CD4-positive, alpha-beta T cell treated with Interleukin-1 beta for 1 hour (primary cell): ENCODE results near the gene FGF10.

Experiments
- DNase-seq, 2 donors: peaks; one replicate each; pipeline ENCODE4 v3.0.0-alpha.2; 2020 to 2022

The FGF10 gene

DNA sequence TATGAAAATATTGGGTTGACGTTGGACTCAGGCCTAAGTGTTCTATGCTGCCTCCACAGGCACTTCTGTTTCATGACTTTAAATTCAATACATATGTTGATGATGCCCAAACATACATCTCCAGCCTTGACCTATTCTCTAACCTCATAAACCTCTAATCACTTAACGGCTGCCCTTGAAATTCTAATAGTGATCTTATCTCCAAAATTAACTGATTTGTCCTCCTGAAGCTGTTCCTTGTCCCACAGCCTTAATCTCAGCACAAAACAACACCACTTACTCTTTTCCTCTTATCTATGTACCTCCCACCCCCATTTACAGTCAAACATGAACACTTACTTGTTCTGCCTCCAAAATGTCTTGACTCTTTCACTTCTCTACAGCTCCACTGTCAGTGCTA is 43.3 kb downstream of the FGF10 start:
- DNase-seq, result no peak

DNA sequence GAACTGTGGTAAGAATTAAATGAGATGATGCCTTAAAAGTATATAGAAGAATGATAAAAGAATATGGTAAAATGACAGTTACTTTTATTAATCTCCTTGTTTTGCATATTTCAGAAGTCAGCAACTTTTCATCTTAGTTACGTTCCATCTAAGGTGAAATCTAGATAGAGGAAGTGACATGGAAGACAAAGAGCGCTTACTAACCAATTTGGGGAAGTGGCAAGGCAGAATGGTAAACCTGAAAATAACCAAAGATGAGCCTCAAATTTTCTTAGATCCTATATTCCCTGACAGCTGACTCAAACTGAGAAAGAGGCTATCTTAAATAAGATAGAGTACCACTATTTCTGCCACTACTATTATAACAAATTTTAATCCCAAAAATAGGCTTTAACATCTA is 52.5 kb downstream of the FGF10 start:
- no peak for DNase-seq

DNA sequence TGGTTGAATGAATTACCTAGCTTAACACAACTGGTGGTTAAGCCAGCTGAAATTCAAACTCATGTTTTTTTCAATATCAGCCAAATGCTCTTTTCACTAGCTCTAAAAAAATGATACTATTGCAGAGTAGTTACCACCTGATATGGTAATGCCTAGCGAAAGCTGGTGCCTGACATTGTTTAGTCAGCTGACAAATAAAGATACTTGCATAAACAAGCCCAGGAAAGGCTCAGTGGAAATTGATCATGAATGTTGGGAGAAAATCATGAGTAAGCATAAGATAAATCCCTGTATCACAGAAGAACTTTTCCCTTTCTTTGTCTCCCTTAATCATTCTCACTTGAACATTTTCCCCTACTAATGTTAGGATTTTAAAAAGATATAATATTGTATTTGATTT is 54.6 kb downstream of the FGF10 start:
- no peak for DNase-seq

DNA sequence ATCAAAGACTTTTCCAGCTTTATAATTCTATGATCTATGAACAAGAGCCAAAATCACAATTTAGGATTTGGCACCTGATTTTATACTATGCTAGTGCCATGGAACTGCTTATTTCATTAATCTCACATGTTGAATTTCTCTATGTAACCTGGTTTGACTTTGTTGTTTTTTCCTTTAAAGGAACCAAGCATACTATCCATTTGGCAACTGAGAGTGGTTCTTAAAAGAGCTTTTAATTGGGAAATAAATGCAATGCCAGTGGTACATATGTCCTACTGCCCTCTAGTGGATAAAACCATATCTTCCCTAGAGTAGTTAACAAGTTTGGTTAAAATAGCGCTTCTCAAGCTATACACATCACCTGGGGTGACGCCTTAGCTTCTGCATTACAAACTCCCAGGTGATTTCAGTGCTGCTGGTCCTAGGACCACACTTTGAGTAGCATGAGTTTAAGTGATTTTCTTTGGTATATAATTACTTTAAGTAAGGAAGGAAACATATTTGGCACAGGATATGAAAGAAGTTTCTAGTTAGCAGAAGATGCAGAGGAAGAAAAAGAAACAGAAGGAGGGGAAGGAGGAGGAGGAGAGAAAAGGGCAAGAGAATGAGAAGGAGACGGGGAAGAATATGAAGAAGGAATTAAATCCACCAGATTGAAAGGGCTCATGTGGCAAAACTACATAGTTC is 56.8 kb downstream of the FGF10 start:
- no peak for DNase-seq

DNA sequence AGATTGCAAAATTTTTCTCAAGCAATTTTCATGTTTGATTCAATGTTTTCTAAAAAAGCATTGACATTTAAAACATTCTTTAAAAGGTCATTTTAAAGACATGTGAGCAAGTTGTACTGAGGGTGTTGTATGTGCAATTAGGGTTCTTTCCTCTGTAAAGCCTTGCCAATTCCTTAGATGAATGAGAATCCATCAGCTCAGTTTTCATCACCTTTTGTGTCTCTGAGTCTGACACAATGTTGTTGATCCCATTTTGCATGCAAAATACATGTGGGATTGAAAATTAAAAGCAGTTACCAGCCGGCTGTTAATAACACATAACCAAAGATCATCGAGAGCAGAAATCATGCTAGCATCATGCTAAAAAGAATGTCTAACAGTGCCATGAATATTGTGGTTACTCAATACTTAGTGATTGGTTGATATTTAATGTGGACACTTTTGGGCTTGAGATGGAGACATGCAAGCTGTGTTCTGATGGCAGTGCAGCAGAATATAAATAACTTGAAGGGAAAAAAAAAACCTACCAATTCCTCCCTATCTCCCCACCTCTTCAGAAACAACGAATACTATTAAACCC is 57.7 kb downstream of the FGF10 start:
- DNase-seq, result no peak

DNA sequence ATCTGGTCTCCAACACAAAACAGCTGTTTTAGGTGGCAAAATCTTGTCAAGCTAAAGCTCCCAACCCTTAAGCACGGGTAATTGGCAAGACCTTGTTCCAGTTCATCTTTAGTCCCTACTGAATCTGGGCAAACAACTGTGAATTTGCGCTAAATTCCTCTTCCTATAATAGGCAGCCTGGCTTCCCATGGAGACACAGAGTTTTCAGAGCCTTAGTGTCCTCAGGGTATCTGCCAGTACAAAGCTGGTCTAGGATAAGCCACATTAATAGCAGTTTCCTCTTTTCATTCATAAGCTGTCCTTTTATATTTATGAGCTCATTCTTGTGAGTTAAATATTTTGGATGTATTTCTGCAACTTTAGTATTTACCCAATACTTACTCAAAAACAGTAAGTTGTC is 59.5 kb downstream of the FGF10 start:
- no peak for DNase-seq

DNA sequence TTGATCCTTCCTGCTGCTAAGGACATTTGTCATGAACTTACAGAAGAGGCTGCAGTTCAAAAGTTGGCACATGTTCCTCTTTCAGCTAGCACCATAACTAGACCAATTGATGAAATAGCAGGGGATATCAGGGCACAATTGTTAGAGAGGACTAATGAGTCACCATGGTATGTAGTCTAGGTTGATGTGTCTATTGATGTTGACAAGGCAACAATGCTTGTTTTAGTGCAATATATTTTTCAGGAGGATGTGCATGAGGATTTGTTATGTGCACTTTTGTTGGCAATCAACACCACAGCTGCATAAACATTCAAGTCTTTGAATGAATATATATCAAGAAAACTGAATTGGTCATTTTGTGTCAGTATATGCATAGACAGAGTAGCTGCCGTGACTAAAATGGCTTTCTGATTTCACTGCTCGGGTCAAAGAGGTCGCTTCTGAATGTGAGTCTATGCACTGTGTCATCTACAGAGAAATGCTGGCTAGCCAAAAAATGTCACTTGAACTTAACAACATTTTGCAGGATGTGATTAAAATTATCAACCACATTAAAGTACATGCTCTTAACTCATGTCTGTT is 68.0 kb downstream of the FGF10 start:
- DNase-seq, result no peak

DNA sequence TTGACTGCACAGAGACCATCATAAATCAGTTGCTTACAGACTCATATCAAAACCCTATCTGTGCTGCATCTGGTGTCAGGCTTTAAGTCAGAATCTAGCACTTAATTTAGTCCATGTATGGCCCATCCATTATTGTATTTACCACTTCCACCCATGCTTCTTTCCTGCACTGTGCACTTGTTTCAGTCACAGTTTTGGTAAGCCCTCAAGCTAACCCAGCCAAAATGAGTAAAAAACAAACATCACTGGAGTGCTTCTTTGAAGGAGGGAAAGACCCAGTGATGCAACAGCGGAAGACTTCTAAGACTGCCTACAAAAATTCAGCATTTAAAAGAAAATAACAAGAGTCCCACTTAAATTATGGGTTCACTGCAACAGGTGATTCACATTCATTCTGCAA is 69.0 kb downstream of the FGF10 start:
- DNase-seq, result no peak

DNA sequence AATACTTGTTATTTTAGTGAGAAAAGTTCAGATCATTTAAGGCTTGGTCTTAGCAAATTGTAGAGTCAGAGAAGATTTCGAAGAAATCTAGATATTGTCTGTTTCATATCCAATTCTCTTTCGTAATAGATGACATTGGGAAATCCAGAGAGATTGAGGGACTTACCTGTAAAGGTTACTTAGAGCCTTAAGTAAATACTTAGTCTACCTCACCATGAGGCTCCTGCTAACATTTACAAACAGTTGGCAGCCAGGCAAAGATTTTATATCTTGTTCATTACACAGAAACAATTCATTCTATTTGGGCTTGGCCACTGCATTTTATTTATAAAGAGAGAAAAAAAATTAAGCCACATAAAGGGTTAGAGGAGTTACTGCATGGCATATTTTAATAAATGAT is 70.3 kb downstream of the FGF10 start:
- DNase-seq, result no peak

DNA sequence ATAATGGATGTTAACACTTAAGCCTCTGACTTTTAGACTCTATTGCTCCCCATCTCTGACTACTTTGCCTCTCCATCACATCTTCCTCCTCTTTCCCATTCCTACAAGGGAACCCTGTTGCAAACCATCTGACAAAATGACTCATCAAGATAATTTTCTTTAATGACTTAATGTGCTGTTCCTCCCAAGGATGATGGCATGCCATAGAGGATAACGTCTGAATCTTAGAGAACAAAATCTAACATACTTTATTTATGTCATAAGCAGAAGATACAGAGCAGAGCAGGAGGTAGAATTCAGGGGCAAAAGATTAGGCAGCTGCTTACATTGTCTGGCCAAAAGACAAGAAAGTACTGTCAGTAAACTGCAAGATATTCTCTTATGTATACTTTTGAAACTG is 76.8 kb downstream of the FGF10 start:
- DNase-seq, result no peak

DNA sequence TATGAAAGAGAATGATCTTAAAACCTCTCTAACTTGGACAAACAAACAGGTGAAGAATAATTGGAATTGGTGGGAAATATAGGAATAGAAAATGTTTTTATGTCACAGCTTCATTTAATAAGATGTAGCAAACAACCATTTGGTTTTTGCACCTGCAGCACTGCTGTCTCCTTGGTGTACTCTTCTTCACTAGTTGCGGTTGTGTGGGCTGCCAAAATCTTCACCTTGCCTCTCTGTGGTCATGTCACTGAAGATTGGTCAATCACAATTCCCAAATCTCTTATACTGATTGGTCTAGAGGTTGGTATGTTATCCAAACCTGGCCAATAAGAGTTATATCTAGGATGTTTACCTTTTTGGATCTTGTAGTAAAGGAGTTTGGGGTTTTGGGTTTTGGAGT is 88.7 kb downstream of the FGF10 start:
- no peak for DNase-seq

DNA sequence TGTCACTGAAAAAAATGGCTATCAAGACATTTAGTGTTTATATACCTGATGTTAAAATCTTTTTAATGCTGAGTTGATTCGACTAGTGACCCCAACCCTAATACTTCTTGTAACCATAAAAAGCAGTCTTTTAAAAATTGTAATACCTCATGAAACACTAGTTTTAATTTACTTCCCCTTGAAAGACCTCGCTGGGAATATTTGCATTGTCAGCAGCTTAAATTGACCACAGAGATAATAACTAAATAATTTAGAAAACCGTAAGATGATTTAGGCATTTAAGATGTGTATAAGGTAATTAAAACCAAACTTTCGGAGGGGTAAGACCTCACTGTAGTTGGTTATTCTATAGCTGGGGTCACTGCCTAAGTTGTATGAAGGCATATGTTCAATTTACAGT is 89.8 kb downstream of the FGF10 start:
- DNase-seq, result no peak

DNA sequence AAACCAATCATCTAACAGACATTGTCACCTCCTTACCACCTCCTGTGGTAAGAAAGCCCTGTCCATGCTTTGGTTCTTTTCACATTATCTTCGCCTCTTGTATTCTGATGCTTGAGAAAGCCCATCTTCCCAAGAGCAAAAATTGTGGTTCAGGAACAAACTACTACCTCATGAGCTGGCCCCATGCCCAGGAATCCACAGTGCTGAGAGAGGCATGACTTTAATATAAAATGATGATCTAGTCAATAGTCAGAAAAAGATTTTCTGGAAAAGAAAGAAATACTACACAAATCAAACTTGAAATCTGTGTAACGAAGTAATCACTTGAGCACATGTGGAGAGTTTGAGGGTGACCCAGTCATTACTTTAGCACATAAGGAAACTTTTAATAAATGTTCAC is 94.7 kb downstream of the FGF10 start:
- DNase-seq, result no peak

DNA sequence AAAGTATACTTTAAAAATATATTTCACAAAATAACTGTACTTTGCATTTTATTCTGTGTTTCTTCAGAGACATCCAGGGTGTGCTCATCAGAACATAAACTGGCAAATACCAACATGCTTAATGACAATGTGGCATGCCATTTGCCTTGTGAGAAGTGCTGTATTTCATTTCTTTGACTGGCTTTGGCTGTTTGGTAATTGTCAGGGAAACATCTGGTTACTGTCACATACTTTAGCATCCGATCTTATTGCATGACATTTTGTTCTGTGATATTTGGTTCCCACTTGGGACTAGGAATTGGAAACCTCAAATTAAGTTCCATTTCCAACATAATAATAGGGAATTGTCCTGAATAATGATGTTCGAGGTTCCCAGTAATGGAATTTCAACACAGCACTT is 96.5 kb downstream of the FGF10 start:
- DNase-seq, result no peak

DNA sequence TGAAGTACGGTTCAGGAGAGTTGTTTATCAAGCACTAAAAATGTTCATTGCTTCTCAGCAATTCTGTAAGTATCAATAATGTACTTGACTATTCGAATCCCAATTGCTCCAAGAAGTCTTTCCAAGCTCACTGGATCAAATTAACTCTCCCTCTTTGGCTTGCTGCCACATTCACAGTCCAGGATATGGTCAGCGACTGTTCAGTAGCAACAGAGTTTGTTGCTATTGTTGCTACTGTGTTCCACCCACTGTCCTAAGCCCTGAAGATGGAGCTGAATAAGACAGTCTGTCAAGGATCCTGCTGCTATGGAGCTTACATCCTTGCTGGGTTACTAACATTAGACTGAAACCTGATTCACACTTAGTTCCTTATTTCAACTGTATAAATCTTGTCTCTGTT is 110.8 kb downstream of the FGF10 start:
- no peak for DNase-seq

DNA sequence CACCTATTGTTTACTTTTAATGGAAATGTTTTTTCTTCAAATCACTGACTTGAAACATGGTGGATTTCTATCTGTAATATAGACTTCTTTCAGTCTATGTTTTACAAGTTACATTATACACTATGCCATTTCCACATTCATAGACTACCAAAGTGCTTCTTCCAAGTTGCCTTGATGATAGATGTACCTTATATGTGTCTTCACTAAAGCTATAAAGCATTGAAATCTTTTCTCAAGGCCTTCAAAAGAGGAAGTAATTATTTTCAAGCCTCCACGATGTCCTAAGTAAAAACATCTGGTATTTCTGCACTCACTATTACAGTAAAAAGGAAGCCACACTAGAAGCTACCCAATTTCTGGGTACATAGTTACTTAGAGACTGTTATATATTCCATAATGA is 113.3 kb downstream of the FGF10 start:
- no peak for DNase-seq

DNA sequence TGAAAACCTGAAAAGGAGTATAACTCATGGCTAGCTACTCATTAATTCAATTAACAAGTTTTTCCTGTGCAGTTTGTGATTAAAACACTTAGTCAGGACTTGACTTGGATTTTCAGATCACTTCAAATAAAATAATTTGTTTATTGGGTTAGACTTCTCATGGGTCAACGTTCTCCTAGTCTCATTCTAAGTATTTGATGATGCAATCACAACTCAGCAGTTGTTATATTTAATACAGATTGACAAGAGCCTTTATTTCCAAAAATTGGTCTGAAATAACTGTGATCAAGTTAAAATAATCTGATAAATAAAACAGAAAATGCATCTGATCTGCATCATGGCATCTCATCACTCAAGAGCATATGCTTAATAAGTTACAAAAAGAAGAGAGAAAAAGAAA is 113.9 kb downstream of the FGF10 start:
- DNase-seq, result no peak

DNA sequence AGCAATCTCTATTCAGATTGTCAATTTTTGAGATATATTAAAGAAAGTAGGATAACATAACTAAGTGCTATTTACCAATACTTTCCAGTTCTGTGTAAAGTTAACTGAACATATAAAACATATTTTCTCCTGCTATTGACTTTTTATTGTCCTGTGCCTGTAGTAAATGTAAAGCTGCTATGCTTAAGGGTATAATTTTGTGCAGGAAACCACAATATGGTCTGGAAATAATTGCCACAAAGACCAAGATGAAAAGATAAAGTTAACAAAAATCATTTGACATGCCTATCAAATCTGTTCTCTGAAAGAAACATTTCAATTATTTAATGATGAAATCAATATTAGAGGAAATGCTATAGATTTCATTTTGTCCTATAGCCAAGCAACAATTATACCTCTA is 121.3 kb downstream of the FGF10 start:
- DNase-seq, result no peak

DNA sequence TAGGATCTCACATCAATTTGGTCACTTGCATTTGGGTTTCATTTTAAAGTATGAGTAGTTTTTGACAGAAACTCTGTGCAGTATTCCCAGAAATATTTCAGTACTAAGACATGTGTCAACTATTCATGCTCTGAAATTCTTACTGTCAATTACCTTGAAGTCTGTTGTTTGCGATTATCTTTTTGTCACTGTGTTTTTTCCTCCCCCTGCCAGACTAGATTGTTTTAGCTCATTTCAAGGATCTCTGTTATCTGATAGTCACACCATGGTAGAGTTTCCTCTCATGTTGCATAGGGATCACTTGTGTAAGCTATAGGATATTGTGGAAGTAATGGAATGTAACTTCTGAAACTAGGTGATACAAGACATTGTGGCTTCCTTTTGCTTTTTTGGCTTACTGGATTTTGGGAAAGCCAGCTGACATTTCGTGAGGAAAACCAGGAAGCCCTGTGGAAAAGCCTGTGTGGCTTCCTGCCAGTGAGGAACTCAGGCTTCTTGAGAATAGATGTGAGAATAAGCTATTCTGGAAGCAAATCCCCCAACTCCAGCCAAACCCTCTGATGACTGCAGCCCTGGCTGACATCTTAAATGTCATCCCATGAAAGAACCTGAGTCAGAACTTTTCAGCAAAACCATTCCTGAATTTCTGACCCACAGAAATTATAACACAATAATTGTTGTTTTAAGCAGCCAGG is 122.2 kb downstream of the FGF10 start:
- DNase-seq, result no peak

DNA sequence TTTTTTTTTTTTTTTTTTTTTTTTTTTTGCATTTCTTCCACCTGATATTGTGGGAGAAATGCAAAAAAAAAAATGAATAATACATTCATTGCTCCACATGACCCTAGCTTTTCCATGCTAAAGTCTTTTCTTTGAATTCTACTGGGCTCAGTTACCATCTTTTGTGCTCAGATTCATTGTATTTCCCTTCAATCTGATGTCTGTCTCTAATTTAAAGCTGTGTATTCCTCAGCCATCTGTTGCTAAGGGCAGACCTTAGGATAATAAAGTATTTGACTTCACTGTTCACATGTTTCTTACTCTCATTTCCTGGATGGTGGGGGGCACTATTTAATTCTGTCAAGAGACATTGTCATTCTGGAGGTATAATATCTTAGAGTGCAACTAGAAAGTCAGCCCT is 123.5 kb downstream of the FGF10 start:
- DNase-seq, result no peak

DNA sequence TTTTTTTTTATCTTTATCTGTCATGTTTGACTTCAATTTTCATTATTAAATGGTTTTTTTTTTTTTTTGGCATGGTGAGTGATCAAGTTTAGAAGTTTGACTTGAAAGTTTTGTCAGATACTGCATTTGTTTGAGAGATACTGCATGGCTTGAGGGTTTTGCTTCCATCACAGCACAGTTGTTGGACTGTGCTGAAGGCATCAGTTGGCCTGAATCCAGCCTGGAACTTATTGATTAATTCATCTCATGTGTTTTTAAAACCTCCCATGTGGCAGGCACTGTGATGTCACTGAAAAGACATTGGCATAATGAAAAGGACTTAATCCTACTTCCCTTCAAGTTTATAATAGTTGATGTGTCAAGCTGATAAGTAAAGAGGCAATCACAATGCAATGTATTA is 128.4 kb downstream of the FGF10 start:
- no peak for DNase-seq

DNA sequence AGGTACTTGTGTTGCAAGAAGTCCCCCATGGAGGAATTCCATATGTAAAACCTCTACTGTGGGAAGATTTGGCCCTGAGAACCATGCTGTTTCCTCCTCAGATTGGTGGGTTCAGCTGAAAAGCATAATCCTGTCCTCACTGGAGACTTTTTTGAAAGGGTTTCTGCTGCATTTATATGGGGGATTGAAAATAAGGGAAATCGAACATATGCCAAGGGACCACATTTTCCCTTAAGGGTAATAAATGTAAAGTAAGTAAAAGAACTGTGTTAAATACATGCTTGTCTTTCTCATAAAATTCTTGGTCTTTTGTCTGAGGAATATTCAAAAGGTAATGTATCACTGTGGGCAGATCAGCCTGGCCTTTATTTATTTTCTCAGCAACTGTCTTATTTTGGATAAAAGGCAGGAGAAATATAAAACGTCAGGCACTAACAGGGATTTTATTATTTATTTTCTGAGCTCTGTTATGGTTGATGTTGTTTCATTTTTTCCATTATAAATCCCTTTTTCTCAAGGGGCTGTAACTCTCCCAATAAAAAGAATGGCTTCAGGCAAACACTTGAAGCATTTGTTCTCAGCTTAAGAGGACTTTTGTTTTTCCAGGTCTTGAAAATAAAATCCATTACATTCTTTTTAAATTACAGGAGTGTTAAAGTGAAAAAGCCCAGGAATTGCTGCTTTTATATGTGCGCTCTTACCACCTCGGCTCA is 131.4 kb downstream of the FGF10 start:
- no peak for DNase-seq

DNA sequence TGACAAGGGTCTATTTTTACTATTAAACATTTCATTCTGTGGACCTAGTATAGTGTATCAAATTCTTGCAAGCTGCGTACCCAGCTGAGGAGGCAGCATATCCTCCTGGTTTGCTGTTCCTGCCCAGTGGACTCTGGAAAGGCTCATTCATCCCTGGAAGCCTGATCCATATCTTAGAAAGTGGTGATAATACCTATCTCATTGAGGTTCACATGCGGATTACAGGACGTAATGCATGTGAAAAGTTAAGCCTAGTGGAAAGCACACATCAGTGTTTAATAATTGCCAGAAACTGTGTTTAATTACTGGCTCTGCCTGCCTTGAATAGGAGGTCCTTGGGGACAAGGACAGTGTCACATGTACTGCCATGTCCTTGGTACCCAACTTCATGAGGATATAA is 132.0 kb downstream of the FGF10 start:
- no peak for DNase-seq
